Skeletal muscle tissue (tissue), 4 donors: ENCODE measurements around the gene LRCH1. TPM values are rescaled to one million over a fixed set of nuclear protein-coding genes. Genes with fewer than 3 reads are reported as not detected.

Source experiments
- H3K27ac ChIP-seq: one replicate; pipeline ENCODE4 v1.7.0; 2013; ENCODE audit warnings: mild to moderate bottlenecking, low read depth, low read length, inconsistent platforms
- H3K27me3 ChIP-seq, 3 donors: one replicate each; pipeline ENCODE4 v1.7.0; 2013; ENCODE audit warnings: low read length in 3 of 3; ENCODE audit not compliant: control insufficient read depth in 3 of 3, insufficient read depth in 3 of 3
- H3K36me3 ChIP-seq, 3 donors: one replicate each; pipeline ENCODE4 v1.7.0; 2013; ENCODE audit warnings: low read length in 3 of 3; ENCODE audit not compliant: control insufficient read depth in 3 of 3, insufficient read depth in 3 of 3
- H3K4me1 ChIP-seq, 3 donors: one replicate each; pipeline ENCODE4 v1.7.0; 2013; ENCODE audit warnings: low read length in 3 of 3, mild to moderate bottlenecking in 3 of 3; ENCODE audit not compliant: control insufficient read depth in 3 of 3, insufficient read depth in 3 of 3
- H3K4me3 ChIP-seq, 3 donors: one replicate each; pipeline ENCODE4 v1.7.0; 2013; ENCODE audit warnings: low read length in 3 of 3
- H3K9ac ChIP-seq, 3 donors: one replicate each; pipeline ENCODE4 v1.7.0; 2013; ENCODE audit warnings: low read length in 3 of 3, mild to moderate bottlenecking in 3 of 3, moderate library complexity in 2 of 3, low read depth in 1 of 3
- H3K9me3 ChIP-seq, 3 donors: one replicate each; pipeline ENCODE4 v1.7.0; 2013; ENCODE audit warnings: low read length in 3 of 3; ENCODE audit not compliant: control insufficient read depth in 3 of 3
- total RNA-seq: library from RNA; depleted of rRNA; stranded (reverse); fragments of >200 nt; gene quantifications from one replicate; pipeline ENCODE4 v1.2.3, GENCODE V29; 2014
- donor health status: Osteomylitis.

LRCH1 gene
- total RNA-seq, 1 donor from 2014 or later: 17.7 TPM

GRCh38 chr13:46715363-46715762 is 162.4 kb downstream of the LRCH1 start:
- Histone ChIP-seq H3K36me3 (peaks cover 0 to 18% (median 3%) of the 10 kb centered on the region in 3 donors), H3K4me3 (no peak overlapping the region), H3K9me3 (no peaks in the 10 kb centered on the region), H3K4me1 (no peaks in the 10 kb centered on the region), H3K9ac (no peak overlapping the region), H3K27me3 (no peaks in the 10 kb centered on the region), H3K27ac (no peak overlapping the region)

DNA sequence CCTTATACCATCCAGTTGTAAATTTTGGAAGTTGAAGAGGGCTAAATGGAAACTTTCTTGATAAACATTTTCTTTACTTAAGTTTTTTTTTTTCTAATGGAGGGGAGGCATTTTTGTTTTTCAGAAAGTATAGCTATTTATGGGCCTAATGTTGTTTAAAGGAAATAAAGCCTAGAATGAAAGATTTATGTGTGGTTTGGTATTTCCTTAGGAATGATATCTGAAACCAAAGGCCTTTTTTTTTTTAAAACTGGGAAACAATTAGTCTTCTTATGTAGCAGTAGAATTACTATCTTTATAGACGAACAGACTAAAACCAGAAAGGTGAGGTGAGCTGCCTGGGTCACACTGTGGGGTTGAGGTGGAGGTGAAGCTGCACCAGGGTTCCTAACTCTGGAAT is 163.9 kb downstream of the LRCH1 start:
- Histone ChIP-seq H3K27me3 (no peaks in the 10 kb centered on the region), H3K9me3 (no peaks in the 10 kb centered on the region), H3K9ac (no peak overlapping the region)

GRCh38 chr13:46717275-46717674 is 164.3 kb downstream of the LRCH1 start:
- no peak overlapping the region for H3K27ac ChIP-seq
- H3K36me3 ChIP-seq: peaks cover 0 to 11% (median 3%) of the 10 kb centered on the region in 3 donors
- no peak overlapping the region for H3K9ac ChIP-seq
- H3K27me3 ChIP-seq: no peaks in the 10 kb centered on the region
- no peaks in the 10 kb centered on the region for H3K4me1 ChIP-seq
- H3K9me3 ChIP-seq: no peaks in the 10 kb centered on the region
- no peak overlapping the region for H3K4me3 ChIP-seq

More for the DNA sequence above, 163.9 kb downstream of the LRCH1 start:
- Histone ChIP-seq H3K4me1 (no peaks in the 10 kb centered on the region), H3K36me3 (peaks cover 0 to 14% (median 3%) of the 10 kb centered on the region in 3 donors), H3K4me3 (no peak overlapping the region), H3K27ac (no peak overlapping the region)

DNA sequence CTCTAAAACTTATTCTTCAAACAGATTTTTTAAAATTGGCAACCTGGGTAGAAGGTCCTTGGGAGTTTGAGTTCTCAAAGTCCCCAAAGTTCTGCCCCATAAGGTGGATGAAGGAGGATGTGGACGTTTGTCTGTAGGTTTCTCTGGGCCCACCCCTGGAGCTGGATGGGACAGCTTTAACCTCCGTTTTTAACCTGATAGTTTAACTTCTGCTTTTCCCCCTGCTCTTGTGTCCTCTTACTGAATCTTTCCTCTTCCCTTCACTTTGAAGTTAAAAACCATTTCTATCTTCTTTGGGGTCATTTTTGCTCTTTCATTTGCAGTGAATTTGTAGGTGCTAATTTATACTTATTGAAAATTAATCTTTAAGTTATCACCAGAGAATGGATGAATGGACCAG is 164.9 kb downstream of the LRCH1 start:
- Histone ChIP-seq H3K4me1 (no peaks in the 10 kb centered on the region), H3K9me3 (no peaks in the 10 kb centered on the region), H3K27ac (no peak overlapping the region), H3K9ac (no peak overlapping the region), H3K27me3 (no peaks in the 10 kb centered on the region), H3K4me3 (no peak overlapping the region), H3K36me3 (peaks cover 0 to 8% (median 3%) of the 10 kb centered on the region in 3 donors)

DNA sequence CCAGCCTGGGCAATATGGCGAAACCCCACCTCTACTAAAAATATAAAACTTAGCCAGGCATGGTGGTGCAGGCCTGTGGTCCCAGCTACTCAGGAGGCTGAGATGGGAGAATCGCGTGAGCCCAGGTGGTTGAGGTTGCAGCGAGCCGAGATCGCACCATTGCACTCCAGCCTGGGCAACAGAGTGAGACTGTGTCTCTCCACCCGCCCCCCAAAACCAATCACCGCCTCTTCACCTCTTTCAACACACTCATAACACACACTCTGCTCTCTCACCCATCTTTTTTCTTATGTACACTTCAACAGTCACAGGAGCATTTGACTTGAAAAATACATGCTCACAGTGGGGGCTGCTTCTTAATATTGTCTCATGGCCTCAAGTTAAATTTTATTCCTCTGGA is 167.2 kb downstream of the LRCH1 start:
- no peak overlapping the region for H3K27ac ChIP-seq
- H3K4me3 ChIP-seq: no peak overlapping the region
- no peaks in the 10 kb centered on the region for H3K27me3 ChIP-seq
- no peak overlapping the region for H3K9ac ChIP-seq
- H3K9me3 ChIP-seq: no peaks in the 10 kb centered on the region
- peaks cover 5 to 18% (median 12%) of the 10 kb centered on the region in 3 donors for H3K36me3 ChIP-seq
- no peaks in the 10 kb centered on the region for H3K4me1 ChIP-seq

GRCh38 chr13:46721054-46721453 is 168.1 kb downstream of the LRCH1 start:
- Histone ChIP-seq H3K36me3 (peaks cover 5 to 19% (median 12%) of the 10 kb centered on the region in 3 donors), H3K9me3 (no peaks in the 10 kb centered on the region), H3K9ac (no peak overlapping the region), H3K27me3 (no peaks in the 10 kb centered on the region), H3K4me3 (no peak overlapping the region), H3K4me1 (no peaks in the 10 kb centered on the region), H3K27ac (no peak overlapping the region)

- Histone ChIP-seq H3K36me3 (peaks cover 8 to 31% (median 12%) of the 10 kb centered on the region in 3 donors), H3K27me3 (no peaks in the 10 kb centered on the region), H3K9me3 (no peaks in the 10 kb centered on the region), H3K4me3 (no peak overlapping the region), H3K9ac (no peak overlapping the region), H3K4me1 (no peaks in the 10 kb centered on the region), H3K27ac (no peak overlapping the region)
These were observed 173.4 kb downstream of the LRCH1 start for GRCh38 chr13:46726347-46726746.

DNA sequence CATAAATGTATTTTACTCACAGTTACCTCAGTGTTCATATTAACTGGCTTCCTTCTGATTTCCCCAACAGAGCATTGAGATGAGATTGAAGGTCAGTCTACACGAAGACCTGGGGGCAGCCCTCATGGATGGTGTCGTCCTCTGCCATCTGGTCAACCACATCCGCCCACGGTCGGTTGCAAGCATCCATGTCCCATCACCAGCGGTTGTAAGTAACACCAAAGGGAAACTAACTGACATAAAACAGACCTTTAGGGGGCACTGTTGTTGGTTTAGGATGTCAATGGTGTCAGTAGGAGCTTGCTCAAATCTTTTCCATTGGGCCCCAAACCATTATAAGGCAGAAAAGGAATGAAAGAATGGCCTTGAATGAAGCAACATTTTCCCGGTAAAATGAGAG is 175.8 kb downstream of the LRCH1 start:
- H3K36me3 ChIP-seq: peaks cover 12 to 45% (median 15%) of the 10 kb centered on the region in 3 donors
- H3K27me3 ChIP-seq: no peaks in the 10 kb centered on the region
- H3K27ac ChIP-seq: no peak overlapping the region
- no peak overlapping the region for H3K9ac ChIP-seq
- H3K9me3 ChIP-seq: no peaks in the 10 kb centered on the region
- no peaks in the 10 kb centered on the region for H3K4me1 ChIP-seq
- no peak overlapping the region for H3K4me3 ChIP-seq

- H3K4me3 ChIP-seq: no peak overlapping the region
- no peak overlapping the region for H3K9ac ChIP-seq
- peaks cover 3 to 25% (median 8%) of the 10 kb centered on the region in 3 donors for H3K36me3 ChIP-seq
These were observed 178.6 kb downstream of the LRCH1 start for GRCh38 chr13:46731535-46731934.

GRCh38 chr13:46735425-46735824 is 182.5 kb downstream of the LRCH1 start:
- H3K36me3 ChIP-seq: peaks cover 3 to 25% (median 4%) of the 10 kb centered on the region in 3 donors
- no peak overlapping the region for H3K9ac ChIP-seq
- H3K27ac ChIP-seq: no peak overlapping the region

More at GRCh38 chr13:46731535-46731934, 178.6 kb downstream of the LRCH1 start:
- H3K27ac ChIP-seq: no peak overlapping the region
- no peaks in the 10 kb centered on the region for H3K27me3 ChIP-seq
- H3K9me3 ChIP-seq: no peaks in the 10 kb centered on the region
- no peaks in the 10 kb centered on the region for H3K4me1 ChIP-seq

More at GRCh38 chr13:46735425-46735824, 182.5 kb downstream of the LRCH1 start:
- Histone ChIP-seq H3K9me3 (no peaks in the 10 kb centered on the region), H3K4me3 (no peak overlapping the region), H3K27me3 (no peaks in the 10 kb centered on the region), H3K4me1 (no peaks in the 10 kb centered on the region)
